H9 (cell line): ENCODE measurements around the gene SLC9A4. TPM values are rescaled to one million over a fixed set of nuclear protein-coding genes. Genes with fewer than 3 reads are reported as not detected.

Experiments
- DNase-seq: peaks from one replicate; pipeline ENCODE4 v3.0.0-alpha.2; 2017
- H2AFZ ChIP-seq: one replicate; pipeline ENCODE4 v1.6.1; 2013; ENCODE audit warnings: mild to moderate bottlenecking, low read length, control low read depth, moderate library complexity
- H2AK5ac ChIP-seq: 2 replicates; pipeline ENCODE4 v1.6.1; 2013; ENCODE audit warnings: low read length, control low read depth, mixed read lengths; ENCODE audit not compliant: insufficient read length
- H2BK120ac ChIP-seq: one replicate; pipeline ENCODE4 v1.6.1; 2013; ENCODE audit warnings: low read depth, mild to moderate bottlenecking, low read length, control low read depth, inconsistent platforms; ENCODE audit not compliant: poor library complexity, severe bottlenecking
- H2BK12ac ChIP-seq: 2 replicates; pipeline ENCODE4 v1.6.1; 2013; ENCODE audit warnings: low read length, control low read depth, mixed read lengths, low read depth; ENCODE audit not compliant: insufficient read length
- H2BK15ac ChIP-seq: 2 replicates; pipeline ENCODE4 v1.6.1; 2013; ENCODE audit warnings: low read depth, low read length, control low read depth
- H2BK20ac ChIP-seq: one replicate; pipeline ENCODE4 v1.6.1; 2013; ENCODE audit warnings: low read depth, mild to moderate bottlenecking, low read length, control low read depth, inconsistent platforms; ENCODE audit not compliant: poor library complexity, severe bottlenecking
- H2BK5ac ChIP-seq: 2 replicates; pipeline ENCODE4 v1.6.1; 2013; ENCODE audit warnings: low read length, control low read depth, mixed read lengths; ENCODE audit not compliant: insufficient read length
- H3K14ac ChIP-seq: 2 replicates; pipeline ENCODE4 v1.6.1; 2013; ENCODE audit warnings: low read length, control low read depth; ENCODE audit not compliant: insufficient read depth
- H3K18ac ChIP-seq: 2 replicates; pipeline ENCODE4 v1.6.1; 2013; ENCODE audit warnings: low read depth, mild to moderate bottlenecking, mixed read lengths, low read length, control low read depth; ENCODE audit not compliant: insufficient read length
- H3K23ac ChIP-seq: 2 replicates; pipeline ENCODE4 v1.6.1; 2013; ENCODE audit warnings: low read length, control low read depth, mixed read lengths, low read depth; ENCODE audit not compliant: insufficient read length
- H3K23me2 ChIP-seq: 2 replicates; pipeline ENCODE4 v1.6.1; 2013; ENCODE audit warnings: low read depth, mild to moderate bottlenecking, mixed read lengths, low read length, control low read depth; ENCODE audit not compliant: insufficient read length, poor library complexity, severe bottlenecking
- H3K27ac ChIP-seq: 2 replicates; pipeline ENCODE4 v1.5.1; 2013; ENCODE audit warnings: low read length, control low read depth, mixed read lengths, low read depth; ENCODE audit not compliant: insufficient read length
- H3K27me3 ChIP-seq: 2 replicates; pipeline ENCODE4 v1.6.1; 2013; ENCODE audit warnings: low read length, control low read depth, inconsistent platforms; ENCODE audit not compliant: insufficient read depth
- H3K4ac ChIP-seq: 2 replicates; pipeline ENCODE4 v1.6.1; 2013; ENCODE audit warnings: low read depth, mild to moderate bottlenecking, control low read depth, inconsistent platforms, low read length, moderate library complexity
- H3K4me1 ChIP-seq: 2 replicates; pipeline ENCODE4 v1.6.1; 2013; ENCODE audit warnings: low read length, control low read depth, inconsistent platforms; ENCODE audit not compliant: insufficient read depth
- H3K4me2 ChIP-seq: 2 replicates; pipeline ENCODE4 v1.6.1; 2013; ENCODE audit warnings: low read length, control low read depth, mixed read lengths; ENCODE audit not compliant: insufficient read length, insufficient read depth
- H3K56ac ChIP-seq: 2 replicates; pipeline ENCODE4 v1.6.1; 2013; ENCODE audit warnings: low read depth, mild to moderate bottlenecking, mixed read lengths, low read length, control low read depth; ENCODE audit not compliant: insufficient read length
- H3K79me1 ChIP-seq: 2 replicates; pipeline ENCODE4 v1.6.1; 2013; ENCODE audit warnings: low read depth, mild to moderate bottlenecking, moderate library complexity, low read length, control low read depth, inconsistent platforms; ENCODE audit not compliant: insufficient read depth, poor library complexity, severe bottlenecking
- H3K79me2 ChIP-seq: 2 replicates; pipeline ENCODE4 v1.6.1; 2013; ENCODE audit warnings: low read length, control low read depth, inconsistent platforms; ENCODE audit not compliant: insufficient read depth
- H3K9ac ChIP-seq: 2 replicates; pipeline ENCODE4 v1.6.1; 2013; ENCODE audit warnings: low read length, control low read depth, mixed read lengths; ENCODE audit not compliant: insufficient read length; ENCODE audit errors: extremely low read depth
- H3K9me3 ChIP-seq: one replicate; pipeline ENCODE4 v1.6.1; 2013; ENCODE audit warnings: low read depth, low read length, inconsistent platforms; ENCODE audit not compliant: control insufficient read depth
- H3T11ph ChIP-seq: one replicate; pipeline ENCODE4 v1.6.1; 2013; ENCODE audit warnings: mild to moderate bottlenecking, low read length, control low read depth, inconsistent platforms
- H4K20me1 ChIP-seq: one replicate; pipeline ENCODE4 v1.6.1; 2013; ENCODE audit not compliant: control insufficient read depth, insufficient read length, insufficient read depth
- H4K5ac ChIP-seq: 2 replicates; pipeline ENCODE4 v1.6.1; 2013; ENCODE audit warnings: low read depth, mild to moderate bottlenecking, mixed read lengths, low read length, control low read depth; ENCODE audit not compliant: insufficient read length
- H4K8ac ChIP-seq: replicated peaks from 2 replicates; pipeline ENCODE4 v1.6.1; 2013; ENCODE audit warnings: low read length, control low read depth, mixed read lengths, low read depth; ENCODE audit not compliant: insufficient read length
- H4K91ac ChIP-seq: 2 replicates; pipeline ENCODE4 v1.6.1; 2013; ENCODE audit warnings: low read depth, mild to moderate bottlenecking, moderate library complexity, mixed read lengths, low read length, control low read depth; ENCODE audit not compliant: insufficient read length
- H3K27ac Mint-ChIP-seq, 3 experiments: 2 replicates in 2 of 3; 3 replicates in 1 of 3; pipeline ENCODE4 v1.8.0; 2020 to 2021; ENCODE audit warnings: mixed read lengths in 3 of 3, mild to moderate bottlenecking in 1 of 3, moderate library complexity in 1 of 3
- H3K27me3 Mint-ChIP-seq: 2 replicates; pipeline ENCODE4 v1.8.0; 2021; ENCODE audit warnings: low read depth, mild to moderate bottlenecking, moderate library complexity, mixed read lengths
- H3K36me3 Mint-ChIP-seq, 3 experiments: 2 replicates in 2 of 3; 3 replicates in 1 of 3; pipeline ENCODE4 v1.8.0; 2020 to 2021; ENCODE audit warnings: low read depth in 3 of 3, mixed read lengths in 3 of 3; ENCODE audit not compliant: insufficient read depth in 1 of 3
- H3K4me1 Mint-ChIP-seq, 2 experiments: 2 replicates each; pipeline ENCODE4 v1.8.0; 2020; ENCODE audit warnings: mixed read lengths in 2 of 2
- H3K4me3 Mint-ChIP-seq, 2 experiments: 2 replicates in 1 of 2; 3 replicates in 1 of 2; pipeline ENCODE4 v1.8.0; 2020 to 2021; ENCODE audit warnings: mild to moderate bottlenecking in 2 of 2, mixed read lengths in 2 of 2, moderate library complexity in 1 of 2
- H3K9me3 Mint-ChIP-seq, 2 experiments: 2 replicates in 1 of 2; 3 replicates in 1 of 2; pipeline ENCODE4 v1.8.0; 2020; ENCODE audit warnings: mild to moderate bottlenecking in 2 of 2, mixed read lengths in 2 of 2, moderate library complexity in 1 of 2
- CTCF ChIP-seq: fragments of 200-600 bp; sonication (generic); conservative IDR thresholded peaks from 3 replicates; pipeline ENCODE4 v1.8.0; 2021; ENCODE audit warnings: antibody characterized with exemption, mild to moderate bottlenecking
- WGBS: extraction: QIAGEN DNeasy Blood & Tissue Kit; methylation state at CpG from one replicate; pipeline ENCODE4 v1.1.7; 2013; ENCODE audit warnings: missing lambda C conversion rate, low lambda C conversion rate, mixed read lengths; ENCODE audit not compliant: insufficient read length; ENCODE audit errors: extremely low coverage; 5-methylcytosine and 5-hydroxymethylcytosine counted together
- total RNA-seq: library from RNA; stranded (reverse); gene quantifications from 2 replicates; pipeline ENCODE4 v1.2.1, GENCODE V29; 2021

Gene SLC9A4
- total RNA-seq, 1 experiment from 2014 or later, result not detected

DNA sequence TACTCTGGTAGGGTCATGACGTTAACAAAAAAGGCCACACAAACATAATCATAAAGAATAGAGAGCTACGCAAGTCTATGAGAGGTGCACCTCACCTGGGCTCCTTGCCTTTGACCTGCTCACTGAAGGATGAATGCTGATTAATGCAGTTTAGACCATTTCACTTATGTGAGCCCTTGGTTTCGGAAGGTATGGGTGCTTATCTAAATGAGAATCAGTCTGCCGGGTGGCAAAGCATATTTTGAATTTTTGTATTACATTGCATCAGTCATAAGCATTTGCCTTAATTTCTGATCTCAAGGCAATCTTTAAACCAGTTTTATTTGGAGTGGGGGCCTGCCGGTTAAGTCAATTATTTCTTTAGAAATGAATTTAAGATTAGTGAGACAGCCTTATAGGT, 42.8 kb downstream of the SLC9A4 start:
- H3K23ac ChIP-seq, result no peak overlapping the region
- H3K4me1 ChIP-seq, result no peaks in the 10 kb centered on the region
- Mint-ChIP-seq H3K27ac (no peak overlapping the region), H3K27me3 (no peaks in the 10 kb centered on the region), H3K4me1 (peaks cover 4 to 14% of the 10 kb centered on the region in 2 experiments; a peak in 3 of 4 replicates), H3K9me3 (no peaks in the 10 kb centered on the region), H3K4me3 (no peak overlapping the region), H3K36me3 (no peaks in the 10 kb centered on the region)
- H3K4me2 ChIP-seq, result no peak overlapping the region
- H3K18ac ChIP-seq, result no peak overlapping the region
- no peak overlapping the region for H2BK20ac ChIP-seq
- no peak overlapping the region for H4K91ac ChIP-seq
- H2AFZ ChIP-seq, result no peak overlapping the region
- H2BK120ac ChIP-seq, result no peak overlapping the region
- H3K79me1 ChIP-seq, result no peaks in the 10 kb centered on the region
- no peaks in the 10 kb centered on the region for H4K20me1 ChIP-seq
- no peak overlapping the region for H3K4ac ChIP-seq
- no peak overlapping the region for H3K14ac ChIP-seq
- H4K5ac ChIP-seq, result no peak overlapping the region
- DNase-seq, result no peak
- no peak overlapping the region for H3T11ph ChIP-seq
- no peak overlapping the region for H2AK5ac ChIP-seq
- H3K27ac ChIP-seq, result no peak overlapping the region
- no peaks in the 10 kb centered on the region for H3K23me2 ChIP-seq
- no peak overlapping the region for H3K9ac ChIP-seq
- TF ChIP-seq CTCF, result no peak
- H3K56ac ChIP-seq, result no peak overlapping the region
- H3K79me2 ChIP-seq, result no peaks in the 10 kb centered on the region
- no peak overlapping the region for H4K8ac ChIP-seq
- no peak overlapping the region for H2BK12ac ChIP-seq
- no CpG with 5 or more reads among the region's 5 CpGs for WGBS
- H2BK5ac ChIP-seq, result no peak overlapping the region
- H2BK15ac ChIP-seq, result no peak overlapping the region
- no peaks in the 10 kb centered on the region for H3K9me3 ChIP-seq
- no peaks in the 10 kb centered on the region for H3K27me3 ChIP-seq
